HG03342 (cell line): ENCODE data around the gene WASHC2A.
"Not testable (repeated sequence)": the region's sequence is repeated elsewhere in the genome, so short reads cannot be mapped to it uniquely, and the experiment has no call there.

Experiments used
- ATAC-seq: cut with Tn5 transposase; IDR thresholded peaks from one replicate; pipeline ENCODE4 v1.9.1; 2021; ENCODE audit warnings: mild to moderate bottlenecking, moderate library complexity; ENCODE audit not compliant: unreplicated experiment

Gene WASHC2A

DNA sequence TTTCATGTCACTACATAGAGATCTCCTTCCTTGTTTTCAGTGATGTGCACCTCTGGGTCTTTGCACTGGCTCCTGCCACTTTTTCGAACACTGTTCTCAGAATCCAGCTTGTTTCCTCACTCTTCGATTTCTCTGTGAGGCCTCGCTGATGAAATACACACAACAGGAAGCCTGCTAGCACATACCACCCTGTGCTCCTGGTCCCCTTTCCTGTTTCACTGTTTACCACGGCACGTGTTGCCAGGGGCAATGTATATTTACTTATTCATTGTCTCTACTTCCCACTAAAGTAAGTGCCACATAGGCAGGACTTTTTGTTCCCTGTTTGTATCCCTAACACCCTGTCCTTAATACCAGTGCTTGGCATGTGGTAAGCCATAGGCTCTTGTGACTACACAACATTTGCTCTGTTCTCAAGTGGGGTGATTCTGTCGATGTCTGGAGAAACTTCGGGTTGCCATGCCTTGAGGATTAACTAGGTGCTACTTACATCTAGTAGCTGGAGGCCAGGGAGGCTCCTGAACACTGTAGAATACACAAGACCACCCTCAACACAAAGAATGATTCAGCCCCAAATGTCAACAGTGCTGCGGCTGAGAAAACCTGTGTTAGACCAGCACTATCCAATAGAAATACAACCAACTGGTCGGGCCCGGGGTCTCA lies 75.9 kb downstream of the WASHC2A start:
- ATAC-seq = not testable (repeated sequence)

DNA sequence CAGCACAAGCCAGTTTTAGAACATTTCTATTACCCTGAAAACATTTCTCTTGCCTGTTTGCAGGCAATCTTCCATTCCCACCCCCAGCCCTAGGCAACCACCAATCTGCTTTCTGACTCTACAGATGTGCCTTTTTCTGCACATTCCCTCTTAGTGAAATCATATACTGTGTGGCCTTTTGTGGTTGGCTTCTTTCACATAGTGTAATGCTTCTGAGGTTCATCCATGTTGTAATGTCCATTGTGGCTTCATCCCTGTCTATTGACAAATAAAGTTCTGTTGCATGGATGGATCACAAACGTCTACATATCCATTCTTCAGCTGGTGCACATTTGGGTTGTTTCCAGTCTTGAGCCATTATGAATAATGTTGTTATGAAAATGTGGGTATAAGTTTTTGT lies 77.8 kb downstream of the WASHC2A start:
- not testable (repeated sequence) for ATAC-seq

DNA sequence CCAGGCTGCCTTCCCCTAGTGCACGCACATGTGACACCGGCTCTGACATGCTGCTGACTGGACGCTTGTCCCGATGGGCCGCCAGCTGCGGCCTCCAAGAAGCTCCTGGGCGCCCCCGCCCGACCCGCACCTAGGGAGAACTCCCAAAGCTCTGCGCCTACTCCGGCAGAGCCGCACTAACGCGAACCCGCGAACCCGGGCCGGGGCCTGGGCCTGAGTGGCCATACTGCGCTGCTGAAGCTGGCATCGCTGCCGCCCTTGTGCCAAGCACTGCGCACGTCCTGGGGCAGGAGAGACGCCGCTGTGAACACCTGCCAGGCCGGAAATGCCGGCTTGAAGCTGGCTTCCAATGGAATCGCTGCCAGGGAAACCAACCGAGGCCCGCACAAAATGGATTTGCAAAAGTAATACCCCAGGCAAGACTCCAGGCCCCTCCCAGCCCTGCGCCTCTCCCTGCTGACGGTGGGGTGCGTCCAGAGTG lies 85.1 kb downstream of the WASHC2A start:
- ATAC-seq = no peak

GRCh38 chr10:50157868-50158267 lies 90.1 kb downstream of the WASHC2A start:
- not testable (repeated sequence) for ATAC-seq

- not testable (repeated sequence) for ATAC-seq
These were observed 92.1 kb downstream of the WASHC2A start for GRCh38 chr10:50159856-50160255.

DNA sequence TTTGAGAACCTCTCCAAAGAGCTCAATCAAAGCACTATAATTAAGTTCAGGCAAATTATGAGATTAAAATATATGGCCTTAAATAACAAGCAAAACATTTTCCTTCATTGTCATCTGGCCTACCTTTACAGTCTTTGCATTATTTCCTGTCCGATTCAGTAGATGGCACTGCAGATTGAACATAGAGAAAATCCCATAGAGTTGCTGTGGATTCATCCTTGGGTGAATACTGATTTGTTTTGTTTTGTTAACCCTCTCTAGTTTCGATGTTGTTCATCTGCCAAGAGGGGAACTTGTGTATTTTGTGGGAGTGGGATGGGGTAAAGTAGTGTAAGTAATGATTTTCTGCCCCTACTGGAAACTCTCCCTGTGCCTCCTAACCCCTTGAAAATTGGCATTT lies 97.3 kb downstream of the WASHC2A start:
- not testable (repeated sequence) for ATAC-seq

DNA sequence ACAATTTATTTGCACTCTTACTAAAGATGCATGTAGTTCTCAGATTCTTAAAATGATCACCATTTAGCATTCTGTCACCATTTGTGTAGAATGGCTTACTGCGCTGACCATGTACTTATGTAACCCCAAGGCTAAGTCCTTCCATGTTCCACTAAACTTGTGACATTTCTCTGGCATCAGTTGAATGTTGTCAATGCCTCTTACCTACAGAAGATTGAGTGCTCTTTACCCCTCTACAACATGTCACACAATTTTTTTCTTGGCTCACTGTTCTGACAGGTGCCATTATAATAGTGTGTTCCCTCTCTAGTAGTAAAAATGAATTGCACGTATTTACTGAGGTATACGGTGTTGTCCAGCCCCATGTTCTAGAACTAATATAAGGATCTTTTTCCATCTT lies 100.1 kb downstream of the WASHC2A start:
- ATAC-seq = not testable (repeated sequence)

DNA sequence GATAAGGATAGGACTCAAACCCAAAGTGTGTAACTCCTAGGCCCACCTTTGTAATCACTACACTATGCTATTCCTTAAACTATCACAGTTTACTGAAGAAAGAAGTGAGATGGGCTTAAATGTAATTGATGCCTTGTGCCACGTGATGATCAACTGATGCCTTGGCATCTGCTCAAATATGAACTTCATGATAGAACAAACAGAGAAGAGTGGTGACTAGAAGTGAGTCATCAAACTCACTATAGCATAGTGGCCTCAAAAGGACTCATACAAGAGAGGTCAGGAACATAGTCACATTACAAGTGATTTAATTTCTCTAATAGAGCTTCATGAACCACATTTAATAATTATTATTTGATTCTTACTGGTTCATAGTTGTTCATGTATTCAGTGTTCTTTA lies 101.8 kb downstream of the WASHC2A start:
- ATAC-seq = not testable (repeated sequence)

- ATAC-seq = not testable (repeated sequence)
These were observed 107.2 kb downstream of the WASHC2A start for GRCh38 chr10:50174788-50175525.
